Psoas muscle (tissue), 8 donors: ENCODE data around the gene C16orf95. TPM values are rescaled to one million over a fixed set of nuclear protein-coding genes. Genes with fewer than 3 reads are reported as not detected.

ENCODE experiments used
- ATAC-seq, 4 donors: fragments of 200-7000 bp; cut with Tn5 transposase; one replicate each; pipeline ENCODE4 v1.9.1; 2020; ENCODE audit warnings: moderate library complexity in 3 of 4, mild to moderate bottlenecking in 2 of 4
- DNase-seq, 2 donors: peaks; one replicate each; pipeline ENCODE4 v3.0.0-alpha.2; 2020
- H3K27ac ChIP-seq: fragments of 200-600 bp; one replicate; pipeline ENCODE4 v1.8.0; 2022
- H3K27me3 ChIP-seq, 3 donors: fragments of 200-600 bp in 1 of 3; one replicate each; pipeline versions ENCODE4 v1.6.1 to v1.8.0; 2013 to 2022; ENCODE audit warnings: low read length in 2 of 3, mild to moderate bottlenecking in 2 of 3, moderate library complexity in 1 of 3; ENCODE audit not compliant: insufficient read depth in 3 of 3
- H3K36me3 ChIP-seq, 2 donors: fragments of 200-600 bp in 1 of 2; one replicate each; pipeline versions ENCODE4 v1.6.1 to v1.8.0; 2013 to 2022; ENCODE audit warnings: low read depth in 1 of 2, mild to moderate bottlenecking in 1 of 2, moderate library complexity in 1 of 2; ENCODE audit not compliant: insufficient read depth in 1 of 2
- H3K4me1 ChIP-seq: fragments of 200-600 bp; one replicate; pipeline ENCODE4 v1.8.0; 2022
- H3K4me3 ChIP-seq: fragments of 200-600 bp; one replicate; pipeline ENCODE4 v1.8.0; 2022; ENCODE audit warnings: mild to moderate bottlenecking
- H3K9me3 ChIP-seq: fragments of 200-600 bp; one replicate; pipeline ENCODE4 v1.8.0; 2022
- CTCF ChIP-seq: fragments of 200-600 bp; IDR thresholded peaks from one replicate; pipeline ENCODE4 v1.8.0; 2022; ENCODE audit warnings: antibody characterized with exemption
- WGBS, 3 donors: extraction: QIAGEN DNeasy Blood & Tissue Kit; methylation state at CpG; one replicate each; pipeline versions ENCODE4 v1.1.6 to v1.1.7; 2013; 5-methylcytosine and 5-hydroxymethylcytosine counted together
- intact Hi-C, 2 donors: fragments of 100-400 bp; cut with DNase I; formaldehyde crosslinking; loops; one replicate each; pipeline versions ENCODE4 v1.11.0 to v1.14.2; 2022
- polyA plus RNA-seq, 3 donors: library from polyadenylated mRNA; stranded (reverse); fragments of 200-250 nt; gene quantifications; one replicate each; pipeline ENCODE4 v1.2.3, GENCODE V29; 2013
- total RNA-seq, 4 donors: library from RNA; stranded (reverse); fragmentation: NEBNext Ultra II Directional in 2 of 4; extraction: Animal tissue kit (Norgen Biotek cat#: 25700) in 2 of 4; gene quantifications; one replicate each; pipeline versions ENCODE4 v1.2.1 to v1.2.4, GENCODE V29; 2021 to 2023
- donor health status: healthy with polysubstance abuse.
- donor health status: DM: no; HTN: no; CAD: no; lungs with moderate emphysema.
- donor health status: Bipolar disorder and iron deficiency.
- donor health status: healthy.
- donor health status: DM: yes; HTN: yes; CAD: no.
- donor health status: DM: no; HTN: no; CAD: no.
- donor health status: DM: no; HTN: no; CAD: no.
- donor health status: DM: yes; HTN: yes; CAD: no.

The C16orf95 gene
- total and polyA plus RNA-seq, 7 donors: 1.7 to 8.1 (median 5.4) TPM

GRCh38 chr16:87286839-87287626 lies 30.2 kb downstream of the C16orf95 start:
- no peak overlapping the region for H3K27ac ChIP-seq
- intact Hi-C loops: no loop called here
- DNase-seq (no peak), ATAC-seq (no peak)
- H3K4me3 ChIP-seq: no peak overlapping the region
- no peaks in the 10 kb centered on the region for H3K4me1 ChIP-seq
- TF ChIP-seq CTCF: no peak
- WGBS, 3 donors: 75 to 88% (median 76%) methylated on average over 8 of the region's 8 CpGs
- H3K27me3 ChIP-seq: no peaks in the 10 kb centered on the region
- no peaks in the 10 kb centered on the region for H3K36me3 ChIP-seq
- no peaks in the 10 kb centered on the region for H3K9me3 ChIP-seq

DNA sequence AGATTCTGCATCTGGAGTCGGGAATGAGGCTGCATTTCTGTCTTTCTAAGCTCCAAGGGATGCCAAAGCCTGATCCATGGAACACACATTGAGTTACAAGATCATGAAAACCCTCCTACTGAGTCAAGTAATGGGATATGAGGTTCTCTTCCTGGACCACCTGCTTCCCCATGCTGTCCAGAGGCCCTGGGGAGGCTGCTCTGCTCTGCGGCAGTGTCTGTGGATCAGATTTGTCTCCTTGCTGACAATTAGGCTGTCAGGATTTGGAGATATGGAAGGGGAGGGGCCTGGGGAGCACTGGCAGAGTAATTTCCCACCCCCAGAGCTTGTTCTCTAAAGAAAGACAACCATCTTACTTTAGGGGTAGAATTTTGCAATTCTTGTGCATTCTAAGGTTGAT lies 33.0 kb downstream of the C16orf95 start:
- H3K36me3 ChIP-seq: no peaks in the 10 kb centered on the region
- no peak for TF ChIP-seq CTCF
- WGBS, 3 donors: 81 to 87% (median 82%) methylated on average over 2 of the region's 2 CpGs

GRCh38 chr16:87279094-87279658 lies 38.0 kb downstream of the C16orf95 start:
- 72 to 78% (median 75%) methylated on average over 18 of the region's 18 CpGs for WGBS, 3 donors

More for the DNA sequence above, 33.0 kb downstream of the C16orf95 start:
- no peaks in the 10 kb centered on the region for H3K9me3 ChIP-seq
- no peak overlapping the region for H3K27ac ChIP-seq
- no peak for DNase-seq
- ATAC-seq: no peak
- no peaks in the 10 kb centered on the region for H3K4me1 ChIP-seq
- intact Hi-C loops: no loop called here
- no peaks in the 10 kb centered on the region for H3K27me3 ChIP-seq
- no peak overlapping the region for H3K4me3 ChIP-seq

DNA sequence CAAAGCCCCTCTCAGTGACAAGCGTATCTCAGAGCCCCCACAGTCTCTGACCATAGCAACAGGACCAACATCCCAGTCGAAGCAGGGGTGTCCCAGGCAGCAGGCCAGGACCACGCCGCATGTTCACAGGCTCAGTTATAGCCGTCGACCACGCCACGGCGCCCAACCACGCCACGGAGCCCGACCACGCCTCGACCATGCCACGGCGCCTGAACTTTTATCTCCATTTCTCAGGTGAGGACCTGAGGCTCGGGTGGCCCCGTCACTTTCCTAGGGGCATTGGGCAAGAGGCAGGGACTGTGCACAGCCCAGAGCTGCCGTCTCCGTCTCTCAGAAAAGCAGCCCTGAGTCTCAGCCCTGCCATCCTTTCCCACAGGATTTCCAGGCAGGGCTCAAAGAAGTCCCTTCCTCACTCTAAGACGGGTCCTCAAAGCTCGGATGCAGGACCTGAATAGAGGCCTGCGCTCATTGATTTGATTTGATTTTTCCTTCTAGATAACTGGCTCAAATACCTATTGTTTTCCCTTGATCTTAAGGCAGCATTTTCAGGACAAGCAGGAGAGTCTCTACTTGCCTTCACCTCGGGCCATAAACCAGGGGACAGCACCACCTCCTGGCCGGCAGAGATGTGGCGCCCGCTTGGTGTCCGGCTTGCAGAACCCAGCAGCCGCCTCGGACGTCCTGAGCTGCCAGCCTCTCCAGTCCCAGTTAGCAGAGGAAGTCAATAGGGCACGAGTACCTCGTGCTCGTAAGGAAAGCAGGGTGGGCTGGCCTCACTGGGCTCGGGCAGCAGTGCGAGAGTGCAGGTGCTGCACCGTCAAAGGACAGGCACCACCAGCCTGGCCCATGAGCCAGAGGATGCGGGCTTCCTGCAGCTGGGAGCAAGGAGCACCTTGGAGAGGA lies 38.8 kb downstream of the C16orf95 start:
- Histone ChIP-seq H3K9me3 (no peaks in the 10 kb centered on the region), H3K27ac (no peak overlapping the region), H3K4me1 (no peaks in the 10 kb centered on the region), H3K36me3 (no peaks in the 10 kb centered on the region), H3K27me3 (no peaks in the 10 kb centered on the region), H3K4me3 (no peak overlapping the region)
- WGBS, 3 donors: 58 to 59% (median 58%) methylated on average over 38 of the region's 38 CpGs
- ATAC-seq (peak; percentile 77 to 89 (median 84)), DNase-seq (peak; percentile 70 to 83)
- intact Hi-C loops: loop anchor here (2.0 to 10.0 kb wide), 5 partner anchors 76 to 716 kb away; no protein-coding TSS in a partner anchor
- TF ChIP-seq CTCF: peak; percentile 79

More at GRCh38 chr16:87279094-87279658, 38.0 kb downstream of the C16orf95 start:
- no peak for TF ChIP-seq CTCF
- Histone ChIP-seq H3K27ac (no peak overlapping the region), H3K9me3 (no peaks in the 10 kb centered on the region), H3K27me3 (no peaks in the 10 kb centered on the region), H3K36me3 (no peaks in the 10 kb centered on the region), H3K4me3 (no peak overlapping the region), H3K4me1 (no peaks in the 10 kb centered on the region)
- no peak for DNase-seq
- intact Hi-C loops: loop anchor here (2.0 to 10.0 kb wide), 5 partner anchors 76 to 717 kb away; no protein-coding TSS in a partner anchor
- no peak for ATAC-seq
